ENCODE results near the gene NETO2.
"Not testable (repeated sequence)": the region's sequence is repeated elsewhere in the genome, so short reads cannot be mapped to it uniquely, and the experiment has no call there.

Gene NETO2

GRCh38 chr16:47161464-47161863 lies 17.7 kb upstream of the NETO2 start:
- H3K4me1 ChIP-seq, result no peaks in the 10 kb centered on the region
- no peaks in the 10 kb centered on the region for H3K9me3 ChIP-seq
- H3K27me3 ChIP-seq, result no peaks in the 10 kb centered on the region
- H3K4me3 ChIP-seq (ENCODE audit: low read depth, low read length), result no peak overlapping the region
- DNase-seq, result no peak
- no peak for TF ChIP-seq CTCF (IDR thresholded peaks at IDR 0.05; ENCODE audit: low read depth, low read length)
- no peaks in the 10 kb centered on the region for H3K36me3 ChIP-seq

GRCh38 chr16:47160422-47160821 lies 16.7 kb upstream of the NETO2 start:
- Histone ChIP-seq H3K9me3 (no peaks in the 10 kb centered on the region), H3K4me1 (no peaks in the 10 kb centered on the region), H3K36me3 (no peaks in the 10 kb centered on the region), H3K27me3 (no peaks in the 10 kb centered on the region), H3K4me3 (ENCODE audit: low read depth, low read length) (no peak overlapping the region)
- no peak for TF ChIP-seq CTCF (IDR thresholded peaks at IDR 0.05; ENCODE audit: low read depth, low read length)
- DNase-seq, result no peak

GRCh38 chr16:47158992-47159391 lies 15.2 kb upstream of the NETO2 start:
- Histone ChIP-seq H3K36me3 (no peaks in the 10 kb centered on the region), H3K4me3 (ENCODE audit: low read depth, low read length) (no peak overlapping the region), H3K4me1 (no peaks in the 10 kb centered on the region), H3K9me3 (no peaks in the 10 kb centered on the region), H3K27me3 (no peaks in the 10 kb centered on the region)
- DNase-seq, result no peak
- TF ChIP-seq CTCF (IDR thresholded peaks at IDR 0.05; ENCODE audit: low read depth, low read length), result no peak

GRCh38 chr16:47156680-47157215 lies 13.0 kb upstream of the NETO2 start:
- TF ChIP-seq CTCF (IDR thresholded peaks at IDR 0.05; ENCODE audit: low read depth, low read length), result no peak
- no peak for DNase-seq
- no peaks in the 10 kb centered on the region for H3K4me1 ChIP-seq
- no peaks in the 10 kb centered on the region for H3K36me3 ChIP-seq
- no peaks in the 10 kb centered on the region for H3K9me3 ChIP-seq
- H3K4me3 ChIP-seq (ENCODE audit: low read depth, low read length), result no peak overlapping the region
- no peaks in the 10 kb centered on the region for H3K27me3 ChIP-seq

GRCh38 chr16:47152501-47152900 lies 8.8 kb upstream of the NETO2 start:
- DNase-seq; H3K36me3 ChIP-seq; H3K4me1 ChIP-seq; H3K4me3 ChIP-seq (ENCODE audit: low read depth, low read length); H3K27me3 ChIP-seq; H3K9me3 ChIP-seq: not testable (repeated sequence)

- H3K27me3 ChIP-seq, result no peaks in the 10 kb centered on the region
- peaks cover 7% of the 10 kb centered on the region; the same call in 1 of the 2 replicates for H3K4me1 ChIP-seq
- H3K9me3 ChIP-seq, result no peaks in the 10 kb centered on the region
- no peaks in the 10 kb centered on the region for H3K36me3 ChIP-seq
- TF ChIP-seq CTCF (IDR thresholded peaks at IDR 0.05; ENCODE audit: low read depth, low read length), result no peak
- no peak overlapping the region for H3K4me3 ChIP-seq (ENCODE audit: low read depth, low read length)
- DNase-seq, result no peak
These were observed 6.3 kb upstream of the NETO2 start for GRCh38 chr16:47150067-47150466.

GRCh38 chr16:47144559-47144877 lies 773 bp upstream of the NETO2 start:
- no peak for DNase-seq
- Histone ChIP-seq H3K27me3 (no peaks in the 10 kb centered on the region; the same call in 1 of the 2 replicates), H3K4me1 (peaks cover 7% of the 10 kb centered on the region; the same call in 1 of the 2 replicates), H3K4me3 (ENCODE audit: low read depth, low read length) (peak overlapping the region; percentile 53), H3K9me3 (no peaks in the 10 kb centered on the region), H3K36me3 (no peaks in the 10 kb centered on the region)
- TF ChIP-seq CTCF (IDR thresholded peaks at IDR 0.05; ENCODE audit: low read depth, low read length), result no peak

Data from BE2C (cell line).